GM18951 (cell line): ENCODE measurements around the gene PPM1J.
"Not testable (repeated sequence)": the region's sequence is repeated elsewhere in the genome, so short reads cannot be mapped to it uniquely, and the experiment has no call there.

Source experiments
- POLR2A ChIP-seq: IDR thresholded peaks from 4 replicates; pipeline ENCODE4 v1.6.1; 2011; ENCODE audit warnings: mild to moderate bottlenecking; ENCODE audit not compliant: insufficient read length, insufficient read depth; ENCODE audit errors: extremely low read depth
- in situ Hi-C: fragments of 300-500 bp; cut with MboI; formaldehyde crosslinking; loops from one replicate; pipeline ENCODE4 v1.12.0; 2022; ENCODE audit warnings: low sequenced_read_pairs, mixed read lengths, inconsistent platforms; ENCODE audit not compliant: unreplicated experiment

Gene PPM1J

DNA sequence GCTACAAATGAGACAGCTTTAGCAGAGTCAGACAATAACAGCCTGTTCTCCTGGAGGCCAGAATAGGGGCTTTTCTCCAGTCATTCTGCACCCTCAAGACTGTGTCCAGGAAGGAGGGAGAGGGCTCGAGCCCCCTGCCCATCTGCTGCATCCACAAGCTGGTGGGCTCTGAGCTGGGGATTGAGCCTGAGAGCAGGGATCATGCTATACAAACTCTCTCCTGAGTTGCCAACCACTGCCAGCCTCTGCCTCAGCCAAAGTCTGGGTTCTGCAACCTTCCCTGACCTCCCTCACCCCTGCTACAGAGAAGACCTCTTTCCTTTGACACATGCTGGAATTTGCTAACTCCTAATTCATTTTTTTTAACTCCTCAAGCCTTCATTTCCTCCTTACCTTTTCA, 14.8 kb upstream of the PPM1J start:
- TF ChIP-seq POLR2A = no peak
- in situ Hi-C loops = no loop called here

- in situ Hi-C loops = not testable (repeated sequence)
These were observed 13.9 kb upstream of the PPM1J start for GRCh38 chr1:112729011-112729410.

DNA sequence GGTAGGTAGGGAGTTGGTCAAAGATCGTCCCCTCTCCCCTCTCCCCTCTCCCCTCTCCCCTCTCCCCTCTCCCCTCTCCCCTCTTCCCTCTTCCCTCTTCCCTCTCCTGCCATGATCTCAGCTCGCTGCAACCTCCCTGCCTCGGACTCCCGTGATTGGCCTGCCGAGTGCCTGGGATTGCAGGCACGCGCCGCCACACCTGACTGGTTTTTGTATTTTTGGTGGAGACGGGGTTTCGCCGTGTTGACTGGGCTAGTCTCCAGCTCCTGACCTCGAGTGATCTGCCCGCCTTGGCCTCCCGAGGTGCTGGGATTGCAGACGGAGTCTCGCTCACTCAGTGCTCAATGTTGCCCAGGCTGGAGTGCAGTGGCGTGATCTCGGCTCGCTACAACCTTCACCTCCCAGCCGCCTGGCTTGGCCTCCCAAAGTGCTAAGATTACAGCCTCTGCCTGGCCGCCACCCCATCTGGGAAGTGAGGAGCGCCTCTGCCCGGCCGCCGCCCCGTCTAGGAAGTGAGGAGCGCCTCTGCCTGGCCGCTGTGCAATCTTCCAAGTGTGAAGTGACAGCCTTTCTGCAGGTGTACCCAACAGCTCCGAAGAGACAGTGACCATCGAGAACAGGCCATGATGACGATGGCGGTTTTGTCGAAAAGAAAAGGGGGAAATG, 13.3 kb upstream of the PPM1J start:
- in situ Hi-C loops = not testable (repeated sequence)

- in situ Hi-C loops = no loop called here
- TF ChIP-seq POLR2A = no peak
These were observed 12.6 kb upstream of the PPM1J start for GRCh38 chr1:112727716-112728115.

DNA sequence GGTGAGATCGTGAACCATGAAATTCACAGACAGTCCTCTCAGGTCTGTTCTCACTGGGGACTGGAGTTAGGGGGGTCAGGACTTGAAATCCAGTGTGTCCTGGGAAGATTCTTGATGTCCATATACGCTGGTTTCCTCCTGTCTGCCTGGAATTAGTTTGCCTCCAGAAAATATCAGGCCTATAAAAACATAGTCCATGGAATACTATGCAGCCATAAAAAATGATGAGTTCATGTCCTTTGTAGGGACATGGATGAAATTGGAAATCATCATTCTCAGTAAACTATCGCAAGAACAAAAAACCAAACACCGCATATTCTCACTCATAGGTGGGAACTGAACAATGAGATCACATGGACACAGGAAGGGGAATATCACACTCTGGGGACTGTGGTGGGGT, 9.1 kb upstream of the PPM1J start:
- in situ Hi-C loops = loop anchor here (25.0 kb wide), 1 partner anchor 313 kb away; no protein-coding TSS in a partner anchor

DNA sequence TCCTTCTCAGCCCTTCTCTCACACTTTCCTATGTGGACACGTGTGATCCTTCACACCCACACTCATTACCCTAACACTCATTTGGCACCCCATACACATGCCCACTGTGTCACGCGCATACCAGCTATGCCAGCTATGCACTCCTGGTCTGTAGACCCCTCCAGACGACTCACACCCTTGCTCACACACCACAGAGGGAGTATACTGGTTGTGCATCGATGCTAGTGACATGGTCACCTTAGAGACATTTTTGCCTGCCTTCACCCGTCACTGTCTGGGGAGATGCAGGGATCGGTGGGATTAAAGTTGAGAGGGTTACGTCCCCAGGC, 8.3 kb upstream of the PPM1J start:
- in situ Hi-C loops = loop anchor here (25.0 kb wide), 1 partner anchor 314 kb away; no protein-coding TSS in a partner anchor
- no peak for TF ChIP-seq POLR2A

DNA sequence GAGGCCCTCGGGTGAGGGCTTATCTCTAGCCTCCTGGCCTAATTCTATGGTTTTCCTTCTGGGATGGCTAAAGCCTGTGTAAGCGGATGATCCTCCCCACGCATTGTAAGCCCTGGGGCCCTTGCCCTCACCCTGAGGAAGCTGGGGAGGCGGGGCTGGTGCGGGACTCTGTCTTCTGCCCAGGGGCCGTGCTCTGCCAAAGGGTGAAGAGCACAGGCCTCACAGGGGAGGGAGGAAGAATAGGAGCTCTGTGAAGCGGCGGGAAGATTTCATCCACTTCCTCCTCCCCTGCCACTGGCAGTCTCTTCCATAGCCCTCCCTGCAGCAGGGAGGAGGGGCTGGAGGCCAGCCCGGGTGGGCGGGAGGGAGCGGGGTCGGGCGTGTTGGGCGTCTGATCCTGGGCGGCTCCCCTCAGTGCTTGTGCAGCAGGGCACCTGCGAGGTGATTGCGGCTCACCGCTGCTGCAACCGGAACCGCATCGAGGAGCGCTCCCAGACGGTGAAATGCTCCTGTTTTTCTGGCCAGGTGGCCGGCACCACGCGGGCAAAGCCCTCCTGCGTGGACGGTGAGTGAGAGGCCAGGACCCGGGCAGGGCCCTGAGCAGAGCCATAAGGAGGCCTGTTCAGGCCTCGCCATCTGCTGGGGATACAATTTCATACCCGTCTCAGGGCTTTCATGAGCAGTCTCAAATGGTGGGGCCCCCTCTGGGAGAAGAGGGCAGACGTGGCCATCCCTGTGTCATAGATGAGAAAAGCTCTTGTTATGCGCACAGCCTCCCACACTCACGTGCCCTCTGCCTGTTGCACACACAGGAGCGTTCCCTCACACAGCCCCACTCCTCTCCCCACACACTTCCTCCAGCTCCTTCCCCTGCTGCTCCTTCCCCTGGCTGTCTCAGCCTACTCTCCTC, 7.7 kb upstream of the PPM1J start:
- TF ChIP-seq POLR2A = no peak
- in situ Hi-C loops = loop anchor here (25.0 kb wide), 1 partner anchor 314 kb away; no protein-coding TSS in a partner anchor

- TF ChIP-seq POLR2A = no peak
- in situ Hi-C loops = loop anchor here (25.0 kb wide), 1 partner anchor 315 kb away; no protein-coding TSS in a partner anchor
These were observed 6.9 kb upstream of the PPM1J start for GRCh38 chr1:112721966-112722524.

- in situ Hi-C loops = loop anchor here (25.0 kb wide), 1 partner anchor 316 kb away; no protein-coding TSS in a partner anchor
These were observed 6.2 kb upstream of the PPM1J start for GRCh38 chr1:112721294-112721693.

- in situ Hi-C loops = loop anchor here (25.0 kb wide), 1 partner anchor 317 kb away; no protein-coding TSS in a partner anchor
- TF ChIP-seq POLR2A = no peak
These were observed 5.7 kb upstream of the PPM1J start for GRCh38 chr1:112720800-112721199.

DNA sequence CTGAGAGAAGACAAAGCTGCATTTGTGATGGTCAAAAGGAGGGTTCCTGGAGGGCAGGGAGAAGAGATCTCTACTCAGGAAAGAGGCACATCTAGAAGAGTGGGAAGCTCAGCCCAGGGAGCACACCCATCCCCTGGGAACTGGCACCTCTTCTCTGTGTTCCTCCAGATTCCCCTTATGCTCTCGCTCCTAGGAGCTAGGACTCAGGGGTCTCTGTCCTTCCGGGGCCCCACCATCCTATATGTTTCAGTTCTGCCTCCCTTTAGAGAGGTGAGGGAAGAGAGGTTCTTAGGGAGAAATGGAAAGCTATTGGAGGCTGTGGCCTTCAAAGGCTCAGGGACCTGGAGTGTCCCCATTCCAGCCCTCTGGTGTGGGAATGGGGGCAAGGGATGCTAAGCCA, 4.6 kb upstream of the PPM1J start:
- TF ChIP-seq POLR2A = no peak
- in situ Hi-C loops = loop anchor here (5.0 to 25.0 kb wide), 2 partner anchors 88 to 318 kb away; no protein-coding TSS in a partner anchor

- no peak for TF ChIP-seq POLR2A
- in situ Hi-C loops = loop anchor here (5.0 to 25.0 kb wide), 2 partner anchors 88 to 318 kb away; no protein-coding TSS in a partner anchor
These were observed 3.7 kb upstream of the PPM1J start for GRCh38 chr1:112718691-112719418.

- in situ Hi-C loops = loop anchor here (5.0 to 25.0 kb wide), 2 partner anchors 90 to 320 kb away; no protein-coding TSS in a partner anchor
- no peak for TF ChIP-seq POLR2A
These were observed 2.2 kb upstream of the PPM1J start for GRCh38 chr1:112717263-112717873.
